Tibial nerve (tissue), 4 donors: ENCODE data around the gene IFIT3. TPM values are rescaled to one million over a fixed set of nuclear protein-coding genes. Genes with fewer than 3 reads are reported as not detected.
A peak's percentile ranks its signal among the peaks of the same experiment; 100 is the strongest.

Source experiments
- DNase-seq, 2 donors: peaks; one replicate each; pipeline ENCODE4 v3.0.0-alpha.2; 2019; ENCODE audit warnings: low spot score in 2 of 2
- H3K27ac ChIP-seq, 4 donors: fragments of 200-600 bp; sonication (generic) in 3 of 4; one replicate each; pipeline ENCODE4 v1.5.1; 2017 to 2019; ENCODE audit warnings: mild to moderate bottlenecking in 1 of 4
- H3K27me3 ChIP-seq, 2 donors: fragments of 200-600 bp; sonication (generic) in 1 of 2; one replicate each; pipeline versions ENCODE4 v1.5.1 to v1.6.0; 2017 to 2019
- H3K36me3 ChIP-seq, 3 donors: fragments of 200-600 bp; sonication (generic); one replicate each; pipeline ENCODE4 v1.5.1; 2018 to 2019
- H3K4me1 ChIP-seq, 4 donors: fragments of 200-600 bp; sonication (generic) in 3 of 4; one replicate each; pipeline ENCODE4 v1.5.1; 2017 to 2019
- H3K4me3 ChIP-seq, 4 donors: fragments of 200-600 bp; sonication (generic) in 3 of 4; one replicate each; pipeline ENCODE4 v1.5.1; 2017 to 2019; ENCODE audit warnings: mild to moderate bottlenecking in 1 of 4, moderate library complexity in 1 of 4
- H3K9me3 ChIP-seq, 4 donors: fragments of 200-600 bp; sonication (generic) in 3 of 4; one replicate each; pipeline ENCODE4 v1.5.1; 2017 to 2019
- CTCF ChIP-seq, 5 experiments: fragments of 200-600 bp in 3 of 5; fragments of 450-650 bp in 2 of 5; sonication (generic) in 3 of 5; IDR thresholded peaks; one replicate each; pipeline ENCODE4 v1.5.1; 2016 to 2019; ENCODE audit warnings: antibody characterized with exemption in 5 of 5, mild to moderate bottlenecking in 3 of 5, moderate library complexity in 2 of 5
- EP300 ChIP-seq, 2 donors: sonication (generic); formaldehyde crosslinking; IDR thresholded peaks; one replicate each; pipeline ENCODE4 v1.6.1; 2017; ENCODE audit warnings: antibody characterized with exemption in 2 of 2, mild to moderate bottlenecking in 1 of 2
- POLR2A ChIP-seq, 2 donors: fragments of 450-650 bp; IDR thresholded peaks; one replicate each; pipeline ENCODE4 v1.6.1; 2017; ENCODE audit warnings: antibody characterized with exemption in 2 of 2, mild to moderate bottlenecking in 2 of 2, moderate library complexity in 2 of 2
- WGBS, 2 donors: methylation state at CpG; one replicate each; pipeline ENCODE4 v1.1.5; 2018; 5-methylcytosine and 5-hydroxymethylcytosine counted together
- total RNA-seq, 4 donors: library from RNA; depleted of rRNA; stranded (reverse); fragments of >200 nt; gene quantifications; one replicate each; pipeline ENCODE4 v1.1.0, GENCODE V29; 2016

IFIT3 gene
- total RNA-seq, 4 donors from 2014 or later: 7.2 to 24.9 (median 17.6) TPM

GRCh38 chr10:89336241-89336640, 8.4 kb downstream of the IFIT3 start:
- WGBS, 2 donors: 77 to 79% methylated on average over 3 of the region's 3 CpGs
- Histone ChIP-seq H3K4me1 (peaks cover 0 to 56% (median 20%) of the 10 kb centered on the region in 4 donors), H3K27ac (peak overlapping the region in 1 of 4 donors; percentile 96), H3K9me3 (no peaks in the 10 kb centered on the region), H3K27me3 (no peaks in the 10 kb centered on the region), H3K36me3 (peaks cover 0 to 36% (median 0%) of the 10 kb centered on the region in 3 donors), H3K4me3 (no peak overlapping the region)
- TF ChIP-seq EP300 (IDR thresholded peaks at IDR 0.05) (peak in 1 of 2 donors; percentile 30), CTCF (IDR thresholded peaks at IDR 0.05) (no peak), POLR2A (IDR thresholded peaks at IDR 0.05) (no peak)
- DNase-seq: no peak

DNA sequence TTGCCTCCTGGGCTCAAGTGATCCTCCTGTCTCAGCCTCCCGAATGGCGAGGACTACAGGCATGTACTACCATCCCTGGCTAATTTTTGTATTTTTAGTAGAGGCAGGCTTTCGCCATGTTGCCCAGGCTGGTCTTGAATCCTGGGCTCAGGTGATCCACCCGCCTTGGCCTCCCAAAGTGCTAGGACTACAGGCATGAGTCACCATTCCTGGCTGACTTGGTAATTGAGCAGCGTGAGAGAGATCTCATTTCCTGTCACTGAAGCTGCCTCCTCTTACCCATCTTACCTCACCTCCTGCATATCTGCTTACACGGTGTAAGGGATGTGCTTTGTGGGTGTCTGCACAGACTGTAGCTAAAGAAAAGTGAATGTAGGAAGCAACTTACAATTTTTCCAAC, 9.7 kb downstream of the IFIT3 start:
- H3K9me3 ChIP-seq: no peaks in the 10 kb centered on the region
- H3K36me3 ChIP-seq: peaks cover 0 to 36% (median 0%) of the 10 kb centered on the region in 3 donors
- 88 to 89% methylated on average over 6 of the region's 6 CpGs for WGBS, 2 donors
- no peaks in the 10 kb centered on the region for H3K27me3 ChIP-seq
- no peak overlapping the region for H3K4me3 ChIP-seq
- H3K27ac ChIP-seq: no peak overlapping the region
- no peak for DNase-seq
- H3K4me1 ChIP-seq: peaks cover 0 to 57% (median 24%) of the 10 kb centered on the region in 4 donors
- TF ChIP-seq POLR2A (IDR thresholded peaks at IDR 0.05): no peak
- TF ChIP-seq CTCF (IDR thresholded peaks at IDR 0.05): no peak
- TF ChIP-seq EP300 (IDR thresholded peaks at IDR 0.05): no peak

- 96 to 98% methylated on average over 3 of the region's 3 CpGs for WGBS, 2 donors
- H3K9me3 ChIP-seq: no peaks in the 10 kb centered on the region
- no peaks in the 10 kb centered on the region for H3K27me3 ChIP-seq
- H3K4me1 ChIP-seq: peaks cover 0 to 57% (median 19%) of the 10 kb centered on the region in 4 donors
- no peak overlapping the region for H3K4me3 ChIP-seq
- DNase-seq: no peak
- TF ChIP-seq EP300 (IDR thresholded peaks at IDR 0.05): no peak
- H3K27ac ChIP-seq: no peak overlapping the region
- H3K36me3 ChIP-seq: peaks cover 0 to 36% (median 0%) of the 10 kb centered on the region in 3 donors
Observed at GRCh38 chr10:89338713-89339112, 10.9 kb downstream of the IFIT3 start.

GRCh38 chr10:89339875-89340274, 12.1 kb downstream of the IFIT3 start:
- H3K27ac ChIP-seq: no peak overlapping the region
- peaks cover 0 to 36% (median 0%) of the 10 kb centered on the region in 3 donors for H3K36me3 ChIP-seq
- no peak for DNase-seq
- 96 to 98% methylated on average over 3 to 4 of the region's 4 CpGs for WGBS, 2 donors
- no peaks in the 10 kb centered on the region for H3K27me3 ChIP-seq
- H3K9me3 ChIP-seq: no peaks in the 10 kb centered on the region
- no peak overlapping the region for H3K4me3 ChIP-seq
- peaks cover 0 to 47% (median 12%) of the 10 kb centered on the region in 4 donors for H3K4me1 ChIP-seq
- TF ChIP-seq CTCF (IDR thresholded peaks at IDR 0.05) (no peak), EP300 (IDR thresholded peaks at IDR 0.05) (no peak), POLR2A (IDR thresholded peaks at IDR 0.05) (no peak)

- 86 to 89% methylated on average over 3 of the region's 3 CpGs for WGBS, 2 donors
- H3K27ac ChIP-seq: no peak overlapping the region
Observed at GRCh38 chr10:89341649-89342048, 13.9 kb downstream of the IFIT3 start.

More at GRCh38 chr10:89341649-89342048, 13.9 kb downstream of the IFIT3 start:
- Histone ChIP-seq H3K4me3 (no peak overlapping the region), H3K4me1 (peaks cover 0 to 47% (median 20%) of the 10 kb centered on the region in 4 donors), H3K36me3 (peaks cover 0 to 36% (median 0%) of the 10 kb centered on the region in 3 donors), H3K9me3 (no peaks in the 10 kb centered on the region), H3K27me3 (no peaks in the 10 kb centered on the region)
- no peak for DNase-seq
- TF ChIP-seq EP300 (IDR thresholded peaks at IDR 0.05) (no peak), POLR2A (IDR thresholded peaks at IDR 0.05) (no peak), CTCF (IDR thresholded peaks at IDR 0.05) (no peak)
